ENCODE results near the gene RNF187. TPM values are rescaled to one million over a fixed set of nuclear protein-coding genes. Genes with fewer than 3 reads are reported as not detected.

The RNF187 gene
- total RNA-seq, 4 donors from 2014 or later: 22.5 to 62.6 (median 61.0) TPM

DNA sequence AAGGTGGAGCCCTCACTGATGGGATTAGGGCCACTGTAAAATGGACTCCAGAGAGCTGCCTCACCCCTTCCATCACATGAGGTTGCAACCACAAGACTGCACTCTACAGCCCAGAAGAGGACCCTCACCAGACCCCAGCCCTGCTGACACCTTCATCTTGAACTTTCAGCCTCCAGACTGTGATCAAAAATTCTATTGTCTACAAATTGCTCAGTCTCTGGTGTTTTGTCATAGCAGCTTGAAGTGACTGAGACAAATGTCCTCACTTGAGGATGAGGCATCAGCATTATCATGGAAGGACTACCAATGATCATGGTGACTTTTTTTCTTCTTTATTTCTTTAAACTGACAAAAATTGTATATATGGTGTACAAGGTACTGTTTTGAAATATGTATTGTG is 43.8 kb upstream of the RNF187 start:
- TF ChIP-seq, protein P1, sequence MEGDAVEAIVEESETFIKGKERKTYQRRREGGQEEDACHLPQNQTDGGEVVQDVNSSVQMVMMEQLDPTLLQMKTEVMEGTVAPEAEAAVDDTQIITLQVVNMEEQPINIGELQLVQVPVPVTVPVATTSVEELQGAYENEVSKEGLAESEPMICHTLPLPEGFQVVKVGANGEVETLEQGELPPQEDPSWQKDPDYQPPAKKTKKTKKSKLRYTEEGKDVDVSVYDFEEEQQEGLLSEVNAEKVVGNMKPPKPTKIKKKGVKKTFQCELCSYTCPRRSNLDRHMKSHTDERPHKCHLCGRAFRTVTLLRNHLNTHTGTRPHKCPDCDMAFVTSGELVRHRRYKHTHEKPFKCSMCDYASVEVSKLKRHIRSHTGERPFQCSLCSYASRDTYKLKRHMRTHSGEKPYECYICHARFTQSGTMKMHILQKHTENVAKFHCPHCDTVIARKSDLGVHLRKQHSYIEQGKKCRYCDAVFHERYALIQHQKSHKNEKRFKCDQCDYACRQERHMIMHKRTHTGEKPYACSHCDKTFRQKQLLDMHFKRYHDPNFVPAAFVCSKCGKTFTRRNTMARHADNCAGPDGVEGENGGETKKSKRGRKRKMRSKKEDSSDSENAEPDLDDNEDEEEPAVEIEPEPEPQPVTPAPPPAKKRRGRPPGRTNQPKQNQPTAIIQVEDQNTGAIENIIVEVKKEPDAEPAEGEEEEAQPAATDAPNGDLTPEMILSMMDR (IDR thresholded peaks at IDR 0.05): no peak
- TF ChIP-seq EP300 (IDR thresholded peaks at IDR 0.05) (no peak), POLR2AphosphoS5 (IDR thresholded peaks at IDR 0.05) (no peak), POLR2A (IDR thresholded peaks at IDR 0.05; ENCODE audit: low read depth) (no peak)
- no peak overlapping the region for H3K27ac ChIP-seq (replicated peaks in 1 of 4)
- H3K36me3 ChIP-seq: no peaks in the 10 kb centered on the region
- H3K4me1 ChIP-seq: peaks cover 0 to 19% (median 13%) of the 10 kb centered on the region in 4 donors
- H3K27me3 ChIP-seq: peaks cover 0 to 93% (median 26%) of the 10 kb centered on the region in 4 donors
- no peak for DNase-seq (ENCODE audit: extremely low spot score)
- no peak overlapping the region for H3K4me3 ChIP-seq
- intact Hi-C loops (cut with DNase I): no loop called here
- H3K9me3 ChIP-seq: no peaks in the 10 kb centered on the region

DNA sequence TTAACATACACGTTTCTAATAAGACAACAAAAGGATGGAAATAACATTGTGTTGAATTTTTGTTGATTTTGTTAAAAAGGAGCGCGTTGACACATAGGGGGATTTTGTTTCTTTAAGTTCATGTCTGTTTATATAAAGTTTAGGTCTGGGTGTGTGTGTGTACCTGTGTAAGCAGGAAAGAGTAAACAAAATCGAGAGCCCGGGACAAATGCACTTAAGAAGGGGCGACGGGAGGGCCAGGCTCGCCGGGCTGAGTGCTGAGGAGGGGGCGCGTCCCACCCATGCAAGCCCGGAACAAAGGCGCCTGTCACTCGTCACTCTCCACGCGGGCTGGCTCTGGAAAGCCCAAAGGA is 41.7 kb upstream of the RNF187 start:
- no peak for DNase-seq (ENCODE audit: extremely low spot score)
- Histone ChIP-seq H3K4me3 (peak overlapping the region; percentile 32 to 52 (median 45)), H3K9me3 (no peaks in the 10 kb centered on the region), H3K4me1 (peaks cover 0 to 19% (median 13%) of the 10 kb centered on the region in 4 donors), H3K36me3 (no peaks in the 10 kb centered on the region), H3K27ac (replicated peaks in 1 of 4) (no peak overlapping the region), H3K27me3 (peaks cover 0 to 72% (median 25%) of the 10 kb centered on the region in 4 donors)
- intact Hi-C loops (cut with DNase I): no loop called here
- no peak for TF ChIP-seq POLR2AphosphoS5 (IDR thresholded peaks at IDR 0.05)
- TF ChIP-seq, protein P1 (IDR thresholded peaks at IDR 0.05): no peak
- WGBS: 12% methylated on average over 16 of the region's 16 CpGs

DNA sequence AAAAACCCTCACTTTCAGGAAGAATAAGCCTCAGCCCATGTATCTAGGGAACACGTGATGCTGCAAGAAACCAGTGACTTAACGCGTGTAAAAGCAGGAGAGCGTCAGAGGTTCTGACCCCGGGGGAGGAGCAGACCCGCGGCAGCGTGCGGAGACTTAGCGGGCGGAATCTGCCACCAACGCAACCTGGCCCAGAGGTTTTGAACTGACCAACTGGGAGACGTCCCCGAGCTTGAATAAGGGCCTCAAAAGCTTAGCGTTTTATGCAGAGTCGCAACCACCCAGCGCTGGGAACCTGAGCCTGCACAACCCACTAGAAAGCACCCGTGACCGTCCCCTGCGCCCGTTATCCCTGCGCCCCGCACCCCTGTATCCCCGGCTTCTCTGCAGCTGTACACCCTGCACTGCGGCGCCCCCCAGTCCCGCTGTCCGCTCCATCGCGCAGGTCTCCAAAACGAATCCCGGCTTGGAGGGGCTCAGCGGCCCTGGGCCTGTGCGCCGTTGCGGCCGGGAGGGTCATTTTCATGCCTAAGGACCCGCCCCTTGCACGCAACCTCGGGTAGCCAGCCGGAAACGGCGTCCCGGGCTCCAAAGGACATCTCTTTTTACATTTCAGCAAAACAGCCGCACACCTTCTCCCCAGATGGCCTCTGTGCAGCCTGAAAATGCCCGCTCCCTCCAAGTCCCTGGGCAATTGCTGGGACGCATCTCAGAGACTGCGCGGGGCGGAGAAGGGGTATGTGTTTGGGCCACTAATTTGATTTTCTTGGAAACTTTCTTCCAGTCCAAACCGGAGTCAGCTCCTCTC is 41.1 kb upstream of the RNF187 start:
- H3K9me3 ChIP-seq: no peaks in the 10 kb centered on the region
- no peaks in the 10 kb centered on the region for H3K36me3 ChIP-seq
- TF ChIP-seq, protein P1 (IDR thresholded peaks at IDR 0.05): no peak
- TF ChIP-seq EP300 (IDR thresholded peaks at IDR 0.05) (no peak), POLR2AphosphoS5 (IDR thresholded peaks at IDR 0.05) (peak in 1 of 2 donors; percentile 24)
- H3K4me1 ChIP-seq: peaks cover 0 to 19% (median 13%) of the 10 kb centered on the region in 4 donors
- DNase-seq (ENCODE audit: extremely low spot score): no peak
- intact Hi-C loops (cut with DNase I): no loop called here
- H3K4me3 ChIP-seq: peak overlapping the region; percentile 32 to 52 (median 45)
- peaks cover 0 to 67% (median 23%) of the 10 kb centered on the region in 4 donors for H3K27me3 ChIP-seq
- H3K27ac ChIP-seq (replicated peaks in 1 of 4): peak overlapping the region in 1 of 4 donors; percentile 12
- 20% methylated on average over 26 of the region's 51 CpGs for WGBS

DNA sequence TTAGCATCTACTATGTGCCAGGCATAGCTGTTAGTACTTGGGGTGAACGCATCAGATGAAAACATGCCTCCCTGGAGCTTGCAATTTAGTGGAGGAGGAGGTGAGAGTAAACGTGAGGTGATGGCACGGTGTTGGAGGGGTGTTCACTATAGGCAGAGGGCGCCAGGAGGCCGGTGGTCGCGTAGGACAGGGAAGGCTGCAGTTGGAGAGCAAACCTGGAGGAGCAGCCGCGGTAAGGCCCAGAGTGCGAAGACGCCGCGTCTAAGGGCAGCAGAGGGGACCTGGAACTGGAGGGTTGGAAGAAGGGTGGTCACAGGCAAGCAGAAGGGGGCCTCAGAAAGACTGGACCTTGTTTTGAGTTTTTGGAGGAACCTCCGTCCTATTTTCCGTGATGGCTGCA is 40.3 kb upstream of the RNF187 start:
- intact Hi-C loops (cut with DNase I): no loop called here
- 72% methylated on average over 15 of the region's 15 CpGs for WGBS
- Histone ChIP-seq H3K4me1 (peaks cover 0 to 19% (median 13%) of the 10 kb centered on the region in 4 donors), H3K9me3 (no peaks in the 10 kb centered on the region), H3K27ac (replicated peaks in 1 of 4) (no peak overlapping the region), H3K27me3 (peaks cover 0 to 59% (median 23%) of the 10 kb centered on the region in 4 donors), H3K36me3 (no peaks in the 10 kb centered on the region), H3K4me3 (no peak overlapping the region)
- DNase-seq (ENCODE audit: extremely low spot score): no peak
- TF ChIP-seq, protein P1 (IDR thresholded peaks at IDR 0.05): no peak
- TF ChIP-seq POLR2A (IDR thresholded peaks at IDR 0.05; ENCODE audit: low read depth) (no peak), EP300 (IDR thresholded peaks at IDR 0.05) (no peak), POLR2AphosphoS5 (IDR thresholded peaks at IDR 0.05) (no peak)

All from esophagus muscularis mucosa (tissue), 4 donors.